Loucy (cell line): Measurements from ENCODE around the gene FAF2.

Experiments
- H2AFZ ChIP-seq: fragments of 200-600 bp; sonication (generic); 2 replicates; pipeline ENCODE4 v1.6.0; 2016; ENCODE audit warnings: antibody characterized with exemption, mild to moderate bottlenecking, low read length, moderate library complexity
- H3F3A ChIP-seq: fragments of 200-600 bp; 2 replicates; pipeline ENCODE4 v1.6.0; 2016; ENCODE audit warnings: antibody characterized with exemption, low read depth, mild to moderate bottlenecking
- H3K27me3 ChIP-seq: fragments of 200-600 bp; sonication (generic); 2 replicates; pipeline ENCODE4 v1.6.1; 2014; ENCODE audit warnings: low read length, mild to moderate bottlenecking; ENCODE audit not compliant: insufficient read depth, poor library complexity, severe bottlenecking
- H3K36me3 ChIP-seq: fragments of 200-600 bp; sonication (generic); 2 replicates; pipeline ENCODE4 v1.6.1; 2016; ENCODE audit warnings: low read length; ENCODE audit not compliant: insufficient read depth
- H3K4me1 ChIP-seq: fragments of 200-600 bp; sonication (generic); 2 replicates; pipeline ENCODE4 v1.5.1; 2014; ENCODE audit warnings: low read length, mild to moderate bottlenecking; ENCODE audit not compliant: insufficient read depth, poor library complexity, severe bottlenecking
- H3K4me2 ChIP-seq: fragments of 200-600 bp; sonication (generic); 2 replicates; pipeline ENCODE4 v1.6.0; 2014; ENCODE audit warnings: antibody characterized with exemption, low read length, low read depth, mild to moderate bottlenecking; ENCODE audit not compliant: poor library complexity, severe bottlenecking
- H3K4me3 ChIP-seq: fragments of 200-600 bp; sonication (generic); 2 replicates; pipeline ENCODE4 v1.5.1; 2014; ENCODE audit warnings: low read length, mild to moderate bottlenecking, mixed read lengths; ENCODE audit not compliant: poor library complexity, severe bottlenecking
- H3K79me2 ChIP-seq: fragments of 200-600 bp; sonication (generic); 2 replicates; pipeline ENCODE4 v1.6.1; 2014; ENCODE audit warnings: low read length; ENCODE audit not compliant: insufficient read depth
- H3K9ac ChIP-seq: fragments of 200-600 bp; sonication (generic); 2 replicates; pipeline ENCODE4 v1.6.0; 2014; ENCODE audit warnings: mild to moderate bottlenecking, low read depth, low read length, moderate library complexity; ENCODE audit not compliant: poor library complexity, severe bottlenecking
- H3K9me2 ChIP-seq: fragments of 200-600 bp; sonication (generic); replicated peaks from 2 replicates; pipeline ENCODE4 v1.6.1; 2016; ENCODE audit warnings: low read depth, low read length, mixed read lengths
- H3K9me3 ChIP-seq: fragments of 200-600 bp; sonication (generic); 2 replicates; pipeline ENCODE4 v1.6.1; 2014; ENCODE audit warnings: mild to moderate bottlenecking, antibody characterized with exemption, low read length, low read depth; ENCODE audit not compliant: insufficient read depth
- H4K20me1 ChIP-seq: fragments of 200-600 bp; sonication (generic); 2 replicates; pipeline ENCODE4 v1.6.0; 2014; ENCODE audit warnings: antibody characterized with exemption, low read length, mild to moderate bottlenecking; ENCODE audit not compliant: insufficient read depth, poor library complexity, severe bottlenecking
- CTCF ChIP-seq: fragments of 200-600 bp; sonication (generic); conservative IDR thresholded peaks from 2 replicates; pipeline ENCODE4 v1.5.1; 2014; ENCODE audit warnings: mild to moderate bottlenecking, antibody characterized with exemption, low read length
- EZH2phosphoT487 ChIP-seq: fragments of 200-600 bp; IDR thresholded peaks from 2 replicates; pipeline ENCODE4 v1.6.1; 2018; ENCODE audit warnings: antibody characterized with exemption, mild to moderate bottlenecking, moderate library complexity, borderline replicate concordance

Gene FAF2

GRCh38 chr5:176527246-176528222 lies 79.3 kb downstream of the FAF2 start:
- Histone ChIP-seq H3K79me2 (peaks cover 30% of the 10 kb centered on the region), H3K36me3 (peaks cover 28% of the 10 kb centered on the region; the same call in 1 of the 2 replicates), H4K20me1 (peaks cover 30% of the 10 kb centered on the region), H3K9me2 (no peaks in the 10 kb centered on the region), H3K9ac (no peak overlapping the region), H3K4me2 (no peak overlapping the region), H3K9me3 (no peaks in the 10 kb centered on the region), H3K27me3 (no peaks in the 10 kb centered on the region), H3K4me1 (peaks cover 20% of the 10 kb centered on the region), H2AFZ (no peak overlapping the region), H3K4me3 (no peak overlapping the region), H3F3A (no peaks in the 10 kb centered on the region)
- TF ChIP-seq EZH2phosphoT487 (no peak), CTCF (no peak)

DNA sequence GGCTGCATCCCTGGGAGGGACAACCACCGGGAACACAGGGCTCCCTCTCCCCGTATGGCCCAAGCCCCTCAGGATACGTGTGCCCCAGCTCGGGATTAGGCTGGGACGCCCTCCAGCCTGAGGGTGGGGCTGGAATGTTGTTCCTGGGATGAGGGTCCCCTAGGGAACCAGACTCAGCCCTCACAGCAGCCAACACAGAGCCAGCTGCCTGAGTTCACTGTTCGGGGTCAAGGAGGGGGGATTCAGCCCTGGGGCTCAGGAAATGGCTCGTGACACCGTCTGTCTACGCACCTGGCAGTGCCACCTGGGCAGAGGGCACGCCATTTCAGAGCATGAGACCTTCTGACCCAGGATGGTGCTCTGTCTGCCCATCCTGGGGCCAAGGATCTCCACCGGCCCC lies 80.1 kb downstream of the FAF2 start:
- H4K20me1 ChIP-seq, result peaks cover 37% of the 10 kb centered on the region
- no peaks in the 10 kb centered on the region for H3K27me3 ChIP-seq
- H3K4me3 ChIP-seq, result no peak overlapping the region
- H3K9me3 ChIP-seq, result no peaks in the 10 kb centered on the region
- no peaks in the 10 kb centered on the region for H3K9me2 ChIP-seq
- H3K9ac ChIP-seq, result no peak overlapping the region
- peaks cover 28% of the 10 kb centered on the region; the same call in 1 of the 2 replicates for H3K36me3 ChIP-seq
- no peak overlapping the region for H2AFZ ChIP-seq
- no peak overlapping the region for H3K4me2 ChIP-seq
- no peaks in the 10 kb centered on the region for H3F3A ChIP-seq
- peaks cover 38% of the 10 kb centered on the region for H3K79me2 ChIP-seq
- TF ChIP-seq EZH2phosphoT487, result no peak
- TF ChIP-seq CTCF, result no peak
- H3K4me1 ChIP-seq, result peaks cover 27% of the 10 kb centered on the region

DNA sequence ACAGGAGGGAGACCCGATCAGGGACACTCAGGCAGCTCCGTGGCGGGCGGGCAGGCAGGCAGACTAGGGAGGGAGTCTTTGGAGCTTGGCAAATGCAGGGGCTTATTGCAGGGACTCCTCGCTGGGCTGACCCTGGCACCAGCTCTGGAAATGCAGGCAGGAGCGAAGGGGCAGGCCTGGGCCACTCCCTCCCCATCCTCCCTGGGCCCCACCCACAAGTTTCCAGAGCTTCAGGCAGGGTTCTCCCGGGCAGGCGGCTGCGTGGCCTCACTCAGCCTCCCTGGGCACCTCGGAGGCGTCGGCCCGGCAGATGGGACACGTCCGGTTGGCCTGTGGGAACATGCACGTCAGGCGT lies 80.6 kb downstream of the FAF2 start:
- Histone ChIP-seq H2AFZ (no peak overlapping the region), H3F3A (no peaks in the 10 kb centered on the region; the same call in 1 of the 2 replicates), H3K9me3 (no peaks in the 10 kb centered on the region), H3K79me2 (peaks cover 42% of the 10 kb centered on the region), H3K4me1 (peaks cover 27% of the 10 kb centered on the region), H3K36me3 (peaks cover 28% of the 10 kb centered on the region; the same call in 1 of the 2 replicates), H4K20me1 (peaks cover 41% of the 10 kb centered on the region), H3K4me3 (no peak overlapping the region), H3K9me2 (no peaks in the 10 kb centered on the region), H3K9ac (no peak overlapping the region), H3K27me3 (no peaks in the 10 kb centered on the region), H3K4me2 (peak overlapping the region; percentile 67)
- TF ChIP-seq EZH2phosphoT487, result no peak
- no peak for TF ChIP-seq CTCF
